HepG2 (cell line): ENCODE measurements around the gene RPLP2. TPM values are rescaled to one million over a fixed set of nuclear protein-coding genes. Genes with fewer than 3 reads are reported as not detected.

ENCODE experiments used
- CHCHD3 ChIP-seq: sonication (generic); formaldehyde crosslinking; IDR thresholded peaks from 2 replicates; pipeline ENCODE4 v1.8.0; 2022; ENCODE audit warnings: mild to moderate bottlenecking, missing genetic modification reagents, moderate library complexity
- CSRNP1 ChIP-seq: sonication (generic); formaldehyde crosslinking; IDR thresholded peaks from 2 replicates; pipeline ENCODE4 v1.8.1; 2023; ENCODE audit warnings: mild to moderate bottlenecking, missing genetic modification reagents
- DMAP1 ChIP-seq: IDR thresholded peaks from 2 replicates; pipeline ENCODE4 v1.6.1; 2016
- DPF2 ChIP-seq: sonication (generic); formaldehyde crosslinking; IDR thresholded peaks from 2 replicates; pipeline ENCODE4 v1.4.0; 2020; ENCODE audit warnings: mild to moderate bottlenecking, low read depth, missing genetic modification reagents, borderline replicate concordance
- EZH2 ChIP-seq: conservative IDR thresholded peaks from 2 replicates; pipeline ENCODE4 v1.6.1; 2012; ENCODE audit warnings: mild to moderate bottlenecking, low read depth, low read length, moderate library complexity
- IRX3 ChIP-seq: sonication (generic); formaldehyde crosslinking; IDR thresholded peaks from 2 replicates; pipeline ENCODE4 v1.8.1; 2023; ENCODE audit warnings: mild to moderate bottlenecking, low read depth, missing genetic modification reagents, borderline replicate concordance
- MTF2 ChIP-seq: sonication (generic); formaldehyde crosslinking; IDR thresholded peaks from 2 replicates; pipeline ENCODE4 v1.5.0; 2020; ENCODE audit warnings: missing genetic modification reagents, borderline replicate concordance
- MZF1 ChIP-seq: sonication (generic); formaldehyde crosslinking; IDR thresholded peaks from 2 replicates; pipeline ENCODE4 v1.8.1; 2023; ENCODE audit warnings: mild to moderate bottlenecking, missing genetic modification reagents, borderline replicate concordance
- NCOA5 ChIP-seq: sonication (generic); formaldehyde crosslinking; IDR thresholded peaks from 2 replicates; pipeline ENCODE4 v1.4.0; 2020; ENCODE audit warnings: missing genetic modification reagents
- NFKBIZ ChIP-seq: IDR thresholded peaks from 2 replicates; pipeline ENCODE4 v1.6.1; 2018; ENCODE audit warnings: missing genetic modification reagents, missing compliant biosample characterization
- RXRA ChIP-seq: sonication (generic); formaldehyde crosslinking; IDR thresholded peaks from 2 replicates; pipeline ENCODE4 v1.5.1; 2020; ENCODE audit warnings: missing genetic modification reagents
- SALL1 ChIP-seq: sonication (generic); formaldehyde crosslinking; IDR thresholded peaks from 2 replicates; pipeline ENCODE4 v1.8.0; 2022; ENCODE audit warnings: mild to moderate bottlenecking, missing genetic modification reagents
- SNAI1 ChIP-seq: sonication (generic); formaldehyde crosslinking; IDR thresholded peaks from 2 replicates; pipeline ENCODE4 v1.5.0; 2020; ENCODE audit warnings: mild to moderate bottlenecking, missing genetic modification reagents, borderline replicate concordance
- TCF7L2 ChIP-seq: IDR thresholded peaks from 2 replicates; pipeline ENCODE4 v1.6.1; 2011; ENCODE audit warnings: mild to moderate bottlenecking, low read depth, low read length, moderate library complexity
- THYN1 ChIP-seq: sonication (generic); formaldehyde crosslinking; IDR thresholded peaks from 2 replicates; pipeline ENCODE4 v1.8.1; 2023; ENCODE audit warnings: low read depth, mild to moderate bottlenecking, moderate library complexity, missing genetic modification reagents, borderline replicate concordance
- TRIM22 ChIP-seq: fragments of 450-650 bp; IDR thresholded peaks from 2 replicates; pipeline ENCODE4 v1.6.1; 2017
- YEATS2 ChIP-seq: sonication (generic); formaldehyde crosslinking; IDR thresholded peaks from 2 replicates; pipeline ENCODE4 v1.4.0; 2020; ENCODE audit warnings: missing genetic modification reagents, borderline replicate concordance
- ZBTB43 ChIP-seq: sonication (generic); formaldehyde crosslinking; conservative IDR thresholded peaks from 2 replicates; pipeline ENCODE4 v1.4.0; 2020; ENCODE audit warnings: missing genetic modification reagents
- ZFP36 ChIP-seq: fragments of 150-350 bp; IDR thresholded peaks from 2 replicates; pipeline ENCODE4 v1.6.1; 2018; ENCODE audit warnings: borderline replicate concordance, low read length, low read depth; ENCODE audit not compliant: partially characterized antibody
- ZNF329 ChIP-seq: sonication (generic); formaldehyde crosslinking; IDR thresholded peaks from 2 replicates; pipeline ENCODE4 v1.9.0; 2021; ENCODE audit warnings: low read depth, mild to moderate bottlenecking, missing genetic modification reagents
- ZNF335 ChIP-seq: sonication (generic); formaldehyde crosslinking; IDR thresholded peaks from 2 replicates; pipeline ENCODE4 v1.4.0; 2020; ENCODE audit warnings: missing genetic modification reagents
- ZNF549 ChIP-seq: sonication (generic); formaldehyde crosslinking; IDR thresholded peaks from 2 replicates; pipeline ENCODE4 v1.5.0; 2020; ENCODE audit warnings: missing genetic modification reagents
- ZNF580 ChIP-seq: IDR thresholded peaks from 2 replicates; pipeline ENCODE4 v1.6.1; 2016; ENCODE audit warnings: low read depth, borderline replicate concordance
- ZSCAN20 ChIP-seq: sonication (generic); formaldehyde crosslinking; IDR thresholded peaks from 2 replicates; pipeline ENCODE4 v1.4.0; 2020; ENCODE audit warnings: missing genetic modification reagents, mild to moderate bottlenecking, borderline replicate concordance
- ZZZ3 ChIP-seq: sonication (generic); formaldehyde crosslinking; IDR thresholded peaks from 2 replicates; pipeline ENCODE4 v1.4.0; 2020; ENCODE audit warnings: missing genetic modification reagents, mild to moderate bottlenecking, borderline replicate concordance
- polyA plus RNA-seq, 8 experiments: library from polyadenylated mRNA; depleted of rRNA in 3 of 8; stranded (reverse) in 7 of 8; unstranded in 1 of 8; fragments of >200 nt; fragmentation: Illumina TruSeq in 4 of 8; extraction: Trizol in 4 of 8; gene quantifications; 2 replicates each; pipeline versions ENCODE4 v1.2.1 to v1.2.3, GENCODE V29; 2011 to 2016; ENCODE audit warnings: low read depth in 4 of 8, missing spikeins in 1 of 8, mixed read lengths in 1 of 8; ENCODE audit not compliant: insufficient read depth in 1 of 8
- total RNA-seq, 5 experiments: library from RNA; depleted of rRNA; stranded (reverse); fragments of >200 nt; fragmentation: Illumina TruSeq; extraction: Trizol; gene quantifications; 2 replicates each; pipeline ENCODE4 v1.2.3, GENCODE V29; 2016; ENCODE audit warnings: low read depth in 1 of 5

Gene RPLP2
- total and polyA plus RNA-seq, 2 of the 13 experiments (the other 11 are each of a cell fraction or from before 2014, with no cell fraction given), result 978 to 2,106 TPM

- no peak for TF ChIP-seq CSRNP1
- no peak for TF ChIP-seq ZNF549 (CRISPR knock-in tag)
- no peak for TF ChIP-seq ZBTB43 (CRISPR knock-in tag)
- TF ChIP-seq CHCHD3, result no peak
- no peak for TF ChIP-seq NFKBIZ (CRISPR knock-in tag)
- no peak for TF ChIP-seq ZSCAN20 (CRISPR knock-in tag)
- no peak for TF ChIP-seq TCF7L2
- no peak for TF ChIP-seq YEATS2
- peak; percentile 40; the same call in 1 of the 2 replicates for TF ChIP-seq SALL1 (CRISPR knock-in tag)
- TF ChIP-seq MZF1, result no peak
- TF ChIP-seq ZFP36, result no peak
- TF ChIP-seq DPF2 (CRISPR knock-in tag), result no peak
- TF ChIP-seq THYN1, result no peak
- TF ChIP-seq TRIM22, result no peak
- TF ChIP-seq MTF2 (CRISPR knock-in tag), result peak; percentile 60; the same call in 1 of the 2 replicates
- no peak for TF ChIP-seq RXRA (CRISPR knock-in tag)
- TF ChIP-seq ZNF329 (CRISPR knock-in tag), result 0 out of 2 replicates have a peak, but pooled peaks have one; percentile 42
- no peak for TF ChIP-seq NCOA5 (CRISPR knock-in tag)
- no peak for TF ChIP-seq EZH2
- TF ChIP-seq ZNF335 (CRISPR knock-in tag), result no peak
- no peak for TF ChIP-seq SNAI1 (CRISPR knock-in tag)
- TF ChIP-seq IRX3 (CRISPR knock-in tag), result no peak
- peak; percentile 48; the same call in 1 of the 2 replicates for TF ChIP-seq DMAP1 (CRISPR knock-in tag)
- TF ChIP-seq ZZZ3 (CRISPR knock-in tag), result no peak
- no peak for TF ChIP-seq ZNF580
These were observed 20.7 kb downstream of the RPLP2 start (continued) for GRCh38 chr11:830295-831117.
